HepG2 (cell line): ENCODE measurements around the gene RCE1. TPM values are rescaled to one million over a fixed set of nuclear protein-coding genes. Genes with fewer than 3 reads are reported as not detected.

ENCODE experiments used
- BRCA1 ChIP-seq: sonication (generic); formaldehyde crosslinking; IDR thresholded peaks from 2 replicates; pipeline ENCODE4 v1.4.0; 2020; ENCODE audit warnings: missing genetic modification reagents
- ETV5 ChIP-seq: IDR thresholded peaks from 2 replicates; pipeline ENCODE4 v1.6.1; 2018; ENCODE audit warnings: missing biosample characterization, missing genetic modification reagents, inconsistent platforms, borderline replicate concordance
- FOSL2 ChIP-seq: sonication (generic); formaldehyde crosslinking; IDR thresholded peaks from 2 replicates; pipeline ENCODE4 v1.4.0; 2020; ENCODE audit warnings: missing genetic modification reagents
- GATA4 ChIP-seq: sonication (generic); IDR thresholded peaks from 2 replicates; pipeline ENCODE4 v1.6.1; 2016; ENCODE audit warnings: antibody characterized with exemption, low read depth, borderline replicate concordance
- GATAD2A ChIP-seq: IDR thresholded peaks from 2 replicates; pipeline ENCODE4 v1.6.1; 2016
- HNF1B ChIP-seq: sonication (generic); formaldehyde crosslinking; IDR thresholded peaks from 2 replicates; pipeline ENCODE4 v1.5.1; 2020; ENCODE audit warnings: mild to moderate bottlenecking, moderate library complexity, missing genetic modification reagents
- HNRNPH1 ChIP-seq: fragments of 200-400 bp; formaldehyde crosslinking; optimal IDR thresholded peaks from 2 replicates; pipeline ENCODE3; 2017; ENCODE audit warnings: mild to moderate bottlenecking, low read depth, low read length
- MED8 ChIP-seq: sonication (generic); formaldehyde crosslinking; IDR thresholded peaks from 2 replicates; pipeline ENCODE4 v1.8.1; 2023; ENCODE audit warnings: mild to moderate bottlenecking, missing genetic modification reagents; ENCODE audit not compliant: insufficient replicate concordance
- MEF2D ChIP-seq: sonication (generic); formaldehyde crosslinking; IDR thresholded peaks from 2 replicates; pipeline ENCODE4 v1.5.1; 2020; ENCODE audit warnings: mild to moderate bottlenecking, missing genetic modification reagents
- SAFB2 ChIP-seq: sonication (generic); formaldehyde crosslinking; IDR thresholded peaks from 2 replicates; pipeline ENCODE4 v1.5.1; 2020; ENCODE audit warnings: missing genetic modification reagents, low read depth, mild to moderate bottlenecking, borderline replicate concordance
- SKI ChIP-seq: fragments of 450-650 bp; IDR thresholded peaks from one replicate; pipeline ENCODE4 v1.6.1; 2018; ENCODE audit warnings: mild to moderate bottlenecking; ENCODE audit not compliant: partially characterized antibody
- SNAPC4 ChIP-seq: sonication (generic); formaldehyde crosslinking; IDR thresholded peaks from 2 replicates; pipeline ENCODE4 v1.4.0; 2020; ENCODE audit warnings: mild to moderate bottlenecking, missing genetic modification reagents
- STAG1 ChIP-seq: sonication (generic); formaldehyde crosslinking; IDR thresholded peaks from 2 replicates; pipeline ENCODE4 v1.4.0; 2020; ENCODE audit warnings: missing genetic modification reagents
- ZBTB43 ChIP-seq: sonication (generic); formaldehyde crosslinking; conservative IDR thresholded peaks from 2 replicates; pipeline ENCODE4 v1.4.0; 2020; ENCODE audit warnings: missing genetic modification reagents
- ZNF614 ChIP-seq: IDR thresholded peaks from 2 replicates; pipeline ENCODE4 v1.6.1; 2018; ENCODE audit warnings: missing biosample characterization, missing genetic modification reagents, inconsistent platforms, borderline replicate concordance
- ZNF746 ChIP-seq: sonication (generic); formaldehyde crosslinking; IDR thresholded peaks from 2 replicates; pipeline ENCODE4 v1.8.0; 2022; ENCODE audit warnings: mild to moderate bottlenecking, missing genetic modification reagents
- ZNF770 ChIP-seq: sonication (generic); formaldehyde crosslinking; IDR thresholded peaks from 2 replicates; pipeline ENCODE4 v1.5.0; 2020; ENCODE audit warnings: mild to moderate bottlenecking, missing genetic modification reagents
- ZNF792 ChIP-seq: IDR thresholded peaks from 2 replicates; pipeline ENCODE4 v1.6.1; 2016
- ZNF816 ChIP-seq: sonication (generic); formaldehyde crosslinking; IDR thresholded peaks from 2 replicates; pipeline ENCODE4 v1.8.0; 2022; ENCODE audit warnings: missing genetic modification reagents, mild to moderate bottlenecking, borderline replicate concordance
- polyA plus RNA-seq, 8 experiments: library from polyadenylated mRNA; depleted of rRNA in 3 of 8; stranded (reverse) in 7 of 8; unstranded in 1 of 8; fragments of >200 nt; fragmentation: Illumina TruSeq in 4 of 8; extraction: Trizol in 4 of 8; gene quantifications; 2 replicates each; pipeline versions ENCODE4 v1.2.1 to v1.2.3, GENCODE V29; 2011 to 2016; ENCODE audit warnings: low read depth in 4 of 8, missing spikeins in 1 of 8, mixed read lengths in 1 of 8; ENCODE audit not compliant: insufficient read depth in 1 of 8
- total RNA-seq, 5 experiments: library from RNA; depleted of rRNA; stranded (reverse); fragments of >200 nt; fragmentation: Illumina TruSeq; extraction: Trizol; gene quantifications; 2 replicates each; pipeline ENCODE4 v1.2.3, GENCODE V29; 2016; ENCODE audit warnings: low read depth in 1 of 5

The RCE1 gene
- total and polyA plus RNA-seq, 2 of the 13 experiments (the other 11 are each of a cell fraction or from before 2014, with no cell fraction given): 22.2 to 22.4 TPM

- TF ChIP-seq ZNF770 (CRISPR knock-in tag): no peak
- no peak for TF ChIP-seq ZNF792 (CRISPR knock-in tag)
- TF ChIP-seq HNRNPH1: no peak
- 0 out of 2 replicates have a peak, but pooled peaks have one; percentile 7 for TF ChIP-seq FOSL2 (CRISPR knock-in tag)
- TF ChIP-seq STAG1 (CRISPR knock-in tag): peak; percentile 64
- no peak for TF ChIP-seq SAFB2
- TF ChIP-seq ZBTB43 (CRISPR knock-in tag): no peak
- TF ChIP-seq GATA4: no peak
- no peak for TF ChIP-seq ZNF746 (CRISPR knock-in tag)
- peak; percentile 40; the same call in 1 of the 2 replicates for TF ChIP-seq ETV5 (CRISPR knock-in tag)
- TF ChIP-seq ZNF816: no peak
- TF ChIP-seq GATAD2A (CRISPR knock-in tag): 0 out of 2 replicates have a peak, but pooled peaks have one; percentile 13
- TF ChIP-seq BRCA1: no peak
- no peak for TF ChIP-seq SNAPC4 (CRISPR knock-in tag)
- no peak for TF ChIP-seq MEF2D (CRISPR knock-in tag)
- TF ChIP-seq SKI: no peak
- TF ChIP-seq MED8 (CRISPR knock-in tag): no peak
- TF ChIP-seq HNF1B (CRISPR knock-in tag): no peak
- no peak for TF ChIP-seq ZNF614 (CRISPR knock-in tag)
Measured at GRCh38 chr11:66883016-66883965, 40.0 kb downstream of the RCE1 start (continued).
